ENCODE results near the gene C12orf57. TPM values are rescaled to one million over a fixed set of nuclear protein-coding genes. Genes with fewer than 3 reads are reported as not detected.

The C12orf57 gene
- total and polyA plus RNA-seq, 2 of the 13 experiments (the other 11 are each of a cell fraction or from before 2014, with no cell fraction given), result 84.0 to 287 TPM

DNA sequence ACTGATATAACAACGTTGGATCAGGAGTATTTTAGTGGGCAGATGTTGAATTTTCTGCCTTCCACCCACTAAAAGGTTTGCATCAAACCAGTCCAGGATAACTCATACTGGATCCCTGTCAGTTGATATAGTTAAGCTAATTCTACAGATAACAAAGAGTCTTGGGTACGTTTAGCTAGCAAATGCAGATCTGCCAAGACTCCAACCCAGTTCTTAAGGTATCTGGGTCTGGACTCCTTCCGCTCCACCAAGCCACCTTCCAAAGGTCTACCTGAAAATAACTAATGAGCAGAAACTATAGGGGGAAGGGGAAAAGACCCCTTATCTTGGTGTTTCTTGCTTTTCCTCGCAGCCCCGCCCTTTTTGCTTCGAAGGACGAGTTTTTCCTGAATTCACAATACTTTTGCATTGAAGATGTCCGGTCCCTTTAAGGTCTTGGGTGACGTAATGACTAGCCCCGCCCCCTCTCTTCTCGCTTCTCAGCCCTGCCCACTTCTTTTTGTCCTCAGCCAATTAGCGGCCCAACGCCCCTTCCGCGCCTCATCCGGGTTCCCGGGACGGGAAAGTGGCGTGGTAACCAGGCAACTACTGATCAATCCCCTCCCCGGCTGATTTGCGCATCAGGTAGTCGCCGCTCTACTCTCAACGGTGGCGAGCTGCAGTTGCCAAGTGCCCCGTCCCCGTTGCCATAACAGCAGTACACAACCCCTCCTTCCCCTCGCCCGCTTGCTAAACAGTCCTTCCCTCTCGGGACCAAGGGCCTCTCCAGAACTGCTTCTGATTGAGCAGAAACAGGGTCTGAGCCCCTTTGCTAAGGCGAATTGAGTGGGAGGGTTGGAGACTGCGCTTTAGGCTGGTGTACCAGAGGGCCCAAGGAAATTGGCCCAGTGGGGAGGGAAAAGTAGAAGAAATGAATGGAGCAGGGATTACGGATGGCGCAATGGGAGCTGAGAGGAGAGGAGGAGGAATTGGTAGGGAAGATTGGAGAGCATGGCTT lies 39.2 kb upstream of the C12orf57 start, which contains the start of gene LRRC23 (continued):
- no peak for TF ChIP-seq ZNF816 (CRISPR knock-in tag; IDR thresholded peaks at IDR 0.05; ENCODE audit: borderline replicate concordance)
- peak; percentile 62; the same call in 1 of the 2 replicates for TF ChIP-seq BORCS8-MEF2B (CRISPR knock-in tag; IDR thresholded peaks at IDR 0.05)
- TF ChIP-seq ZBTB34 (CRISPR knock-in tag; IDR thresholded peaks at IDR 0.05), result no peak
- TF ChIP-seq, protein P1, sequence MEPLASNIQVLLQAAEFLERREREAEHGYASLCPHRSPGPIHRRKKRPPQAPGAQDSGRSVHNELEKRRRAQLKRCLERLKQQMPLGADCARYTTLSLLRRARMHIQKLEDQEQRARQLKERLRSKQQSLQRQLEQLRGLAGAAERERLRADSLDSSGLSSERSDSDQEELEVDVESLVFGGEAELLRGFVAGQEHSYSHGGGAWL (CRISPR knock-in tag; IDR thresholded peaks at IDR 0.05), result no peak
- peak; percentile 60; the same call in 1 of the 2 replicates for TF ChIP-seq KAT8 (CRISPR knock-in tag; IDR thresholded peaks at IDR 0.05)
- no peak for TF ChIP-seq GABPA (IDR thresholded peaks at IDR 0.05; ENCODE audit: low read depth, low read length)
- peak; percentile 59; the same call in 1 of the 2 replicates for TF ChIP-seq GABPA (CRISPR knock-in tag; IDR thresholded peaks at IDR 0.05; ENCODE audit: low read depth)
- 0 out of 2 replicates have a peak, but pooled peaks have one; percentile 23 for TF ChIP-seq ATF3 (CRISPR knock-in tag; IDR thresholded peaks at IDR 0.05)
- no peak for TF ChIP-seq NCOA5 (CRISPR knock-in tag; IDR thresholded peaks at IDR 0.05)
- no peak for TF ChIP-seq ZNF263 (CRISPR knock-in tag; IDR thresholded peaks at IDR 0.05)
- TF ChIP-seq ZNF781 (CRISPR knock-in tag; IDR thresholded peaks at IDR 0.05; ENCODE audit: borderline replicate concordance, not compliant biosample characterization), result peak; percentile 42
- TF ChIP-seq SCMH1 (CRISPR knock-in tag; IDR thresholded peaks at IDR 0.05; ENCODE audit: borderline replicate concordance), result no peak
- peak; percentile 60; the same call in 1 of the 2 replicates for TF ChIP-seq PITX1 (CRISPR knock-in tag; IDR thresholded peaks at IDR 0.05)
- no peak for TF ChIP-seq RARA (CRISPR knock-in tag; IDR thresholded peaks at IDR 0.05)
- TF ChIP-seq ZSCAN29 (CRISPR knock-in tag; conservative IDR thresholded peaks at IDR 0.05), result no peak
- TF ChIP-seq, protein P2, sequence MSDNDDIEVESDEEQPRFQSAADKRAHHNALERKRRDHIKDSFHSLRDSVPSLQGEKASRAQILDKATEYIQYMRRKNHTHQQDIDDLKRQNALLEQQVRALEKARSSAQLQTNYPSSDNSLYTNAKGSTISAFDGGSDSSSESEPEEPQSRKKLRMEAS (IDR thresholded peaks at IDR 0.05), result no peak
- TF ChIP-seq ZFAT (CRISPR knock-in tag; conservative IDR thresholded peaks at IDR 0.05), result no peak
- no peak for TF ChIP-seq MIER3 (CRISPR knock-in tag; IDR thresholded peaks at IDR 0.05; ENCODE audit: borderline replicate concordance)
- TF ChIP-seq MAZ (IDR thresholded peaks at IDR 0.05; ENCODE audit: borderline replicate concordance, low read depth, low read length), result 0 out of 2 replicates have a peak, but pooled peaks have one; percentile 14
- TF ChIP-seq MAZ (CRISPR knock-in tag; IDR thresholded peaks at IDR 0.05; ENCODE audit: low read depth), result no peak
- TF ChIP-seq HDAC1 (CRISPR knock-in tag; IDR thresholded peaks at IDR 0.05), result 0 out of 2 replicates have a peak, but pooled peaks have one; percentile 43
- TF ChIP-seq DMTF1 (CRISPR knock-in tag; IDR thresholded peaks at IDR 0.05), result peak; percentile 95; the same call in 1 of the 2 replicates
- TF ChIP-seq SP140L (CRISPR knock-in tag; IDR thresholded peaks at IDR 0.05; ENCODE audit: borderline replicate concordance), result no peak
- TF ChIP-seq IKZF1 (IDR thresholded peaks at IDR 0.05), result no peak
- no peak for TF ChIP-seq PAWR (CRISPR knock-in tag; IDR thresholded peaks at IDR 0.05; ENCODE audit: borderline replicate concordance)
- TF ChIP-seq SIN3A (IDR thresholded peaks at IDR 0.05; ENCODE audit: borderline replicate concordance, low read depth, low read length), result peak; percentile 93
